HG03025 (cell line): Measurements from ENCODE around the gene DUSP18.
"Not testable (repeated sequence)": the region's sequence is repeated elsewhere in the genome, so short reads cannot be mapped to it uniquely, and the experiment has no call there.

Source experiments
- ATAC-seq: cut with Tn5 transposase; IDR thresholded peaks from one replicate; pipeline ENCODE4 v1.9.1; 2021; ENCODE audit warnings: mild to moderate bottlenecking, moderate library complexity; ENCODE audit not compliant: unreplicated experiment, low FRiP score

The DUSP18 gene

GRCh38 chr22:30643055-30643875, 24.4 kb downstream of the DUSP18 start:
- ATAC-seq = no peak

GRCh38 chr22:30640839-30641430, 26.7 kb downstream of the DUSP18 start:
- ATAC-seq = no peak

GRCh38 chr22:30640361-30640760, 27.3 kb downstream of the DUSP18 start:
- ATAC-seq = no peak

GRCh38 chr22:30637701-30638114, 30.0 kb downstream of the DUSP18 start:
- no peak for ATAC-seq

- ATAC-seq = no peak
These were observed 31.2 kb downstream of the DUSP18 start for GRCh38 chr22:30636226-30637077.

GRCh38 chr22:30635273-30636225, 32.1 kb downstream of the DUSP18 start, which contains the start of gene SLC35E4:
TSS of gene SLC35E4 (plus strand) at chr22:30635781. CDS start at chr22:30636451, 670 bp downstream.
- peak; percentile 73 for ATAC-seq

GRCh38 chr22:30634471-30635233, 33.0 kb downstream of the DUSP18 start:
- peak; percentile 36 for ATAC-seq

GRCh38 chr22:30631469-30631868, 36.2 kb downstream of the DUSP18 start:
- ATAC-seq = not testable (repeated sequence)

- no peak for ATAC-seq
These were observed 39.2 kb downstream of the DUSP18 start for GRCh38 chr22:30628491-30628890.

- no peak for ATAC-seq
These were observed 40.2 kb downstream of the DUSP18 start for GRCh38 chr22:30627471-30627870.

- no peak for ATAC-seq
These were observed 41.3 kb downstream of the DUSP18 start for GRCh38 chr22:30626413-30626812.

- ATAC-seq = not testable (repeated sequence)
These were observed 47.8 kb downstream of the DUSP18 start for GRCh38 chr22:30619909-30620308.

- no peak for ATAC-seq
These were observed 49.9 kb downstream of the DUSP18 start for GRCh38 chr22:30617819-30618218.

GRCh38 chr22:30615543-30615954, 52.1 kb downstream of the DUSP18 start:
- ATAC-seq = no peak

- no peak for ATAC-seq
These were observed 52.8 kb downstream of the DUSP18 start for GRCh38 chr22:30614879-30615278.

GRCh38 chr22:30614268-30614667, 53.4 kb downstream of the DUSP18 start:
- ATAC-seq = no peak

GRCh38 chr22:30612789-30613188, 54.9 kb downstream of the DUSP18 start:
- no peak for ATAC-seq
